Heart left ventricle (tissue), 16 donors: ENCODE results near the gene CBLC. TPM values are rescaled to one million over a fixed set of nuclear protein-coding genes. Genes with fewer than 3 reads are reported as not detected.
A peak's percentile ranks its signal among the peaks of the same experiment; 100 is the strongest.

Experiments
- ATAC-seq, 4 donors: fragments of 200-7000 bp; cut with Tn5 transposase; one replicate each; pipeline ENCODE4 v1.9.1; 2020 to 2022; ENCODE audit warnings: moderate library complexity in 4 of 4, mild to moderate bottlenecking in 3 of 4, moderate number of reproducible peaks in 1 of 4
- DNase-seq, 5 donors: peaks; one replicate each; pipeline ENCODE4 v3.0.0-alpha.2; 2020
- H3K27ac ChIP-seq, 12 donors: fragments of 200-600 bp; sonication (generic) in 4 of 12; one replicate each; pipeline versions ENCODE4 v1.5.0 to v1.8.0; 2016 to 2022; ENCODE audit warnings: mild to moderate bottlenecking in 2 of 12
- H3K27me3 ChIP-seq, 9 donors: fragments of 200-600 bp; sonication (generic) in 2 of 9; one replicate each; pipeline versions ENCODE4 v1.5.1 to v1.8.0; 2016 to 2022; ENCODE audit warnings: mild to moderate bottlenecking in 3 of 9
- H3K36me3 ChIP-seq, 9 donors: fragments of 200-600 bp; sonication (generic) in 2 of 9; one replicate each; pipeline versions ENCODE4 v1.5.0 to v1.8.0; 2018 to 2022; ENCODE audit warnings: mild to moderate bottlenecking in 2 of 9
- H3K4me1 ChIP-seq, 12 donors: fragments of 200-600 bp; sonication (generic) in 4 of 12; one replicate each; pipeline versions ENCODE4 v1.5.0 to v1.8.0; 2016 to 2022; ENCODE audit warnings: mild to moderate bottlenecking in 3 of 12
- H3K4me3 ChIP-seq, 12 donors: fragments of 200-600 bp; sonication (generic) in 4 of 12; one replicate each; pipeline versions ENCODE4 v1.5.0 to v1.8.0; 2017 to 2022; ENCODE audit warnings: mild to moderate bottlenecking in 9 of 12, moderate library complexity in 4 of 12
- H3K9me3 ChIP-seq, 12 donors: fragments of 200-600 bp; sonication (generic) in 4 of 12; one replicate each; pipeline versions ENCODE4 v1.5.0 to v1.8.0; 2016 to 2022; ENCODE audit warnings: mild to moderate bottlenecking in 1 of 12
- POLR2A ChIP-seq, 2 donors: fragments of 450-650 bp; IDR thresholded peaks; one replicate each; pipeline ENCODE4 v1.6.1; 2017; ENCODE audit warnings: antibody characterized with exemption in 2 of 2, mild to moderate bottlenecking in 2 of 2, moderate library complexity in 2 of 2
- WGBS, 4 donors: extraction: QIAGEN DNeasy Blood & Tissue Kit in 2 of 4; methylation state at CpG; one replicate each; pipeline versions ENCODE4 v1.1.5 to v1.1.7; 2013 to 2018; 5-methylcytosine and 5-hydroxymethylcytosine counted together
- intact Hi-C, 10 donors: fragments of 100-400 bp; cut with DNase I; formaldehyde crosslinking; loops; one replicate each; pipeline versions ENCODE4 v1.11.1 to v1.14.2; 2022
- polyA plus RNA-seq, 2 donors: library from polyadenylated mRNA; stranded (reverse); fragments of 200-250 nt; gene quantifications; one replicate each; pipeline ENCODE4 v1.2.3, GENCODE V29; 2013
- total RNA-seq, 9 donors: library from RNA; depleted of rRNA in 2 of 9; stranded (reverse); fragments of >200 nt in 2 of 9; fragmentation: NEBNext Ultra II Directional in 3 of 9; extraction: Animal tissue kit (Norgen Biotek cat#: 25700) in 3 of 9; gene quantifications; one replicate each; pipeline versions ENCODE4 v1.1.0 to v1.2.4, GENCODE V29; 2016 to 2023
- TF ChIP-seq, protein P1 (sequence below), 12 donors: fragments of 200-600 bp; sonication (generic) in 4 of 12; IDR thresholded peaks; one replicate each; pipeline versions ENCODE4 v1.5.0 to v1.8.0; 2018 to 2022; ENCODE audit warnings: antibody characterized with exemption in 12 of 12, mild to moderate bottlenecking in 5 of 12
- donor health status: ischemic (EF 13 %, LVEDD 7.1; RV severe dilation, severe dysfunction).
- donor health status: healthy with polysubstance abuse.
- donor health status: DM: no; HTN: yes; CAD: no.
- donor health status: DM: no; HTN: no; CAD: no.
- donor health status: ischemic (EF 25% LVEDD 6.9; RV normal size, moderate dysfunction).
- donor health status: ischemic (EF 25% LVEDD 5.7; RV mildly dilated, moderate dysfunction).
- donor health status: healthy.
- donor health status: DM: yes; HTN: yes; CAD: no.
- donor health status: ischemic (EF 35%, LVEDD 5.7; RV mildly dilated, moderate dysfunction).
- donor health status: nonischemic (EF 11% LVEDD 7.7; RV severe dilation, severe dysfunction).
- donor health status: DM: yes; HTN: yes; CAD: no.
- donor health status: PGD.
- donor health status: ischemic (EF 29% LVEDD 5.4; RV normal size, mild dysfunction).
- donor health status: nonischemic (EF 23%, LVEDD 6.1; RV moderate dilation, normal function).

The CBLC gene
- total and polyA plus RNA-seq, 11 donors: 0.04 TPM; not detected in 10

GRCh38 chr19:44740351-44740824 lies 37.3 kb upstream of the CBLC start:
- intact Hi-C loops: no loop called here
- H3K4me3 ChIP-seq: no peak overlapping the region
- no peak for DNase-seq
- no peaks in the 10 kb centered on the region for H3K9me3 ChIP-seq
- TF ChIP-seq POLR2A (IDR thresholded peaks at IDR 0.05): no peak
- TF ChIP-seq, protein P1, sequence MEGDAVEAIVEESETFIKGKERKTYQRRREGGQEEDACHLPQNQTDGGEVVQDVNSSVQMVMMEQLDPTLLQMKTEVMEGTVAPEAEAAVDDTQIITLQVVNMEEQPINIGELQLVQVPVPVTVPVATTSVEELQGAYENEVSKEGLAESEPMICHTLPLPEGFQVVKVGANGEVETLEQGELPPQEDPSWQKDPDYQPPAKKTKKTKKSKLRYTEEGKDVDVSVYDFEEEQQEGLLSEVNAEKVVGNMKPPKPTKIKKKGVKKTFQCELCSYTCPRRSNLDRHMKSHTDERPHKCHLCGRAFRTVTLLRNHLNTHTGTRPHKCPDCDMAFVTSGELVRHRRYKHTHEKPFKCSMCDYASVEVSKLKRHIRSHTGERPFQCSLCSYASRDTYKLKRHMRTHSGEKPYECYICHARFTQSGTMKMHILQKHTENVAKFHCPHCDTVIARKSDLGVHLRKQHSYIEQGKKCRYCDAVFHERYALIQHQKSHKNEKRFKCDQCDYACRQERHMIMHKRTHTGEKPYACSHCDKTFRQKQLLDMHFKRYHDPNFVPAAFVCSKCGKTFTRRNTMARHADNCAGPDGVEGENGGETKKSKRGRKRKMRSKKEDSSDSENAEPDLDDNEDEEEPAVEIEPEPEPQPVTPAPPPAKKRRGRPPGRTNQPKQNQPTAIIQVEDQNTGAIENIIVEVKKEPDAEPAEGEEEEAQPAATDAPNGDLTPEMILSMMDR (IDR thresholded peaks at IDR 0.05): no peak
- ATAC-seq: no peak
- WGBS, 4 donors: 57 to 64% (median 63%) methylated on average over 3 of the region's 3 CpGs
- H3K36me3 ChIP-seq: no peaks in the 10 kb centered on the region
- H3K4me1 ChIP-seq: peaks cover 7 to 80% (median 38%) of the 10 kb centered on the region in 12 donors
- H3K27me3 ChIP-seq: no peaks in the 10 kb centered on the region
- peak overlapping the region in 2 of 12 donors; percentile 95 to 100 for H3K27ac ChIP-seq

GRCh38 chr19:44741258-44741731 lies 36.4 kb upstream of the CBLC start:
- 59 to 66% (median 61%) methylated on average over 6 of the region's 6 CpGs for WGBS, 4 donors
- intact Hi-C loops: no loop called here
- H3K9me3 ChIP-seq: no peaks in the 10 kb centered on the region
- ATAC-seq (peak in 1 of 4 donors; percentile 1), DNase-seq (no peak)
- peaks cover 7 to 86% (median 40%) of the 10 kb centered on the region in 12 donors for H3K4me1 ChIP-seq
- H3K4me3 ChIP-seq: no peak overlapping the region
- no peaks in the 10 kb centered on the region for H3K36me3 ChIP-seq
- no peaks in the 10 kb centered on the region for H3K27me3 ChIP-seq
- peak overlapping the region; percentile 62 to 100 (median 90) for H3K27ac ChIP-seq
- no peak for TF ChIP-seq POLR2A (IDR thresholded peaks at IDR 0.05)
- TF ChIP-seq, protein P1 (IDR thresholded peaks at IDR 0.05): no peak

- Histone ChIP-seq H3K36me3 (no peaks in the 10 kb centered on the region), H3K4me3 (peak overlapping the region in 2 of 12 donors; percentile 8)
Measured at GRCh38 chr19:44741841-44742329, 35.8 kb upstream of the CBLC start.

More at GRCh38 chr19:44741841-44742329, 35.8 kb upstream of the CBLC start:
- TF ChIP-seq, protein P1 (IDR thresholded peaks at IDR 0.05): no peak
- peak in 1 of 2 donors; percentile 50 for TF ChIP-seq POLR2A (IDR thresholded peaks at IDR 0.05)
- H3K9me3 ChIP-seq: no peaks in the 10 kb centered on the region
- peak; percentile 93 to 96 (median 94) for ATAC-seq
- intact Hi-C loops: loop anchor here in 2 of 10 donors (2.0 kb wide), 1 partner anchor 17 kb away; no protein-coding TSS in a partner anchor
- H3K27ac ChIP-seq: peak overlapping the region; percentile 76 to 100 (median 92)
- WGBS, 4 donors: 0 to 4% (median 1%) methylated on average over 13 of the region's 13 CpGs
- peak; percentile 97 to 100 (median 98) for DNase-seq
- no peaks in the 10 kb centered on the region for H3K27me3 ChIP-seq
- H3K4me1 ChIP-seq: peaks cover 7 to 90% (median 45%) of the 10 kb centered on the region in 12 donors
